WTC11 (cell line): ENCODE data around the gene PTPRN2. TPM values are rescaled to one million over a fixed set of nuclear protein-coding genes. Genes with fewer than 3 reads are reported as not detected.

Experiments used
- ATAC-seq: fragments of 200-7000 bp; cut with Tn5 transposase; 2 replicates; pipeline ENCODE4 v1.10.0; 2021; ENCODE audit warnings: mild to moderate bottlenecking, moderate library complexity
- CTCF ChIA-PET: fragments of 300-600 bp; sonication (Branson Sonifier 250); formaldehyde crosslinking; loops from one replicate; lab custom pipeline; 2021; ENCODE audit warnings: antibody characterized with exemption; lab: Charles Lee
- POLR2A ChIA-PET: fragments of 350-600 bp; sonication (Branson Sonifier 250); formaldehyde crosslinking; loops from one replicate; lab custom pipeline; 2021; ENCODE audit warnings: antibody characterized with exemption; lab: Charles Lee
- DNase-seq: peaks from one replicate; pipeline ENCODE4 v3.0.0; 2021; ENCODE audit warnings: low spot score
- H3K27ac Mint-ChIP-seq: 2 replicates; pipeline ENCODE4 v1.8.0; 2021; ENCODE audit warnings: mixed read lengths
- H3K27me3 Mint-ChIP-seq: 2 replicates; pipeline ENCODE4 v1.8.0; 2021; ENCODE audit warnings: low read depth, mild to moderate bottlenecking, moderate library complexity, mixed read lengths
- H3K36me3 Mint-ChIP-seq: 2 replicates; pipeline ENCODE4 v1.8.0; 2021; ENCODE audit warnings: mixed read lengths
- H3K4me1 Mint-ChIP-seq: 2 replicates; pipeline ENCODE4 v1.8.0; 2022; ENCODE audit warnings: mixed read lengths
- H3K4me3 Mint-ChIP-seq: 2 replicates; pipeline ENCODE4 v1.8.0; 2021; ENCODE audit warnings: mild to moderate bottlenecking, moderate library complexity, mixed read lengths
- H3K9me3 Mint-ChIP-seq: 2 replicates; pipeline ENCODE4 v1.8.0; 2021; ENCODE audit warnings: mixed read lengths
- ATF1 ChIP-seq: sonication (generic); formaldehyde crosslinking; IDR thresholded peaks from 2 replicates; pipeline ENCODE4 v1.8.1; 2023; ENCODE audit warnings: mild to moderate bottlenecking, moderate library complexity, missing genetic modification reagents
- CDX4 ChIP-seq: fragments of 250-450 bp; sonication (Bioruptor Pico); IDR thresholded peaks from 2 replicates; pipeline ENCODE4 v1.9.0; 2021; ENCODE audit warnings: moderate library complexity, mild to moderate bottlenecking, inconsistent platforms, borderline replicate concordance
- EMX1 ChIP-seq: fragments of 250-450 bp; sonication (Bioruptor Pico); IDR thresholded peaks from 2 replicates; pipeline ENCODE4 v1.8.0; 2021; ENCODE audit warnings: mild to moderate bottlenecking
- IRF1 ChIP-seq: sonication (generic); formaldehyde crosslinking; IDR thresholded peaks from 2 replicates; pipeline ENCODE4 v1.8.0; 2023; ENCODE audit warnings: missing genetic modification reagents
- IRF2 ChIP-seq: sonication (generic); formaldehyde crosslinking; IDR thresholded peaks from 2 replicates; pipeline ENCODE4 v1.8.0; 2022; ENCODE audit warnings: low read depth, missing genetic modification reagents, borderline replicate concordance
- JAZF1 ChIP-seq: fragments of 250-450 bp; sonication (Bioruptor Pico); IDR thresholded peaks from 2 replicates; pipeline ENCODE4 v1.9.0; 2021; ENCODE audit warnings: moderate library complexity, mild to moderate bottlenecking, inconsistent platforms
- MXD4 ChIP-seq: fragments of 250-450 bp; sonication (Bioruptor Pico); IDR thresholded peaks from 2 replicates; pipeline ENCODE4 v1.8.0; 2021; ENCODE audit warnings: mild to moderate bottlenecking, moderate library complexity, borderline replicate concordance
- NFATC4 ChIP-seq: fragments of 250-450 bp; sonication (Bioruptor Pico); IDR thresholded peaks from 2 replicates; pipeline ENCODE4 v1.9.0; 2021; ENCODE audit warnings: mild to moderate bottlenecking
- NFYB ChIP-seq: sonication (generic); formaldehyde crosslinking; conservative IDR thresholded peaks from 2 replicates; pipeline ENCODE4 v1.8.0; 2022; ENCODE audit warnings: low read depth, missing genetic modification reagents
- NR2C2 ChIP-seq: sonication (generic); formaldehyde crosslinking; IDR thresholded peaks from 2 replicates; pipeline ENCODE4 v1.8.0; 2022; ENCODE audit warnings: mild to moderate bottlenecking, missing genetic modification reagents
- RELA ChIP-seq: sonication (generic); formaldehyde crosslinking; IDR thresholded peaks from 2 replicates; pipeline ENCODE4 v1.8.1; 2022; ENCODE audit warnings: missing genetic modification reagents, mild to moderate bottlenecking, borderline replicate concordance
- SMAD4 ChIP-seq: sonication (generic); formaldehyde crosslinking; IDR thresholded peaks from 2 replicates; pipeline ENCODE4 v1.8.0; 2022; ENCODE audit warnings: mild to moderate bottlenecking, missing genetic modification reagents
- SP1 ChIP-seq: sonication (generic); formaldehyde crosslinking; conservative IDR thresholded peaks from 2 replicates; pipeline ENCODE4 v1.8.1; 2022; ENCODE audit warnings: missing genetic modification reagents
- STAT6 ChIP-seq: sonication (generic); formaldehyde crosslinking; conservative IDR thresholded peaks from 2 replicates; pipeline ENCODE4 v1.8.1; 2023; ENCODE audit warnings: mild to moderate bottlenecking, low read depth, missing genetic modification reagents, moderate library complexity
- TEAD1 ChIP-seq: sonication (generic); formaldehyde crosslinking; IDR thresholded peaks from 2 replicates; pipeline ENCODE4 v1.8.0; 2022; ENCODE audit warnings: mild to moderate bottlenecking, missing genetic modification reagents
- USF2 ChIP-seq: sonication (generic); formaldehyde crosslinking; IDR thresholded peaks from 2 replicates; pipeline ENCODE4 v1.8.1; 2023; ENCODE audit warnings: mild to moderate bottlenecking, missing genetic modification reagents, moderate library complexity
- ZNF121 ChIP-seq: sonication (generic); formaldehyde crosslinking; IDR thresholded peaks from 2 replicates; pipeline ENCODE4 v1.8.0; 2023; ENCODE audit warnings: missing genetic modification reagents
- ZNF263 ChIP-seq: sonication (generic); formaldehyde crosslinking; IDR thresholded peaks from 2 replicates; pipeline ENCODE4 v1.8.1; 2022; ENCODE audit warnings: low read depth, mild to moderate bottlenecking, moderate library complexity, missing genetic modification reagents
- ZNF281 ChIP-seq: sonication (generic); formaldehyde crosslinking; IDR thresholded peaks from 2 replicates; pipeline ENCODE4 v1.8.0; 2023; ENCODE audit warnings: mild to moderate bottlenecking, missing genetic modification reagents
- ZNF396 ChIP-seq: fragments of 250-450 bp; sonication (Bioruptor Pico); IDR thresholded peaks from 2 replicates; pipeline ENCODE4 v1.8.0; 2021; ENCODE audit warnings: mild to moderate bottlenecking, moderate library complexity, borderline replicate concordance
- ZNF512 ChIP-seq: sonication (generic); formaldehyde crosslinking; IDR thresholded peaks from 2 replicates; pipeline ENCODE4 v1.8.1; 2022; ENCODE audit warnings: missing genetic modification reagents, borderline replicate concordance
- ZNF671 ChIP-seq: fragments of 250-450 bp; sonication (Bioruptor Pico); IDR thresholded peaks from 2 replicates; pipeline ENCODE4 v1.8.0; 2021; ENCODE audit warnings: mild to moderate bottlenecking
- total RNA-seq: library from RNA; stranded (reverse); gene quantifications from 3 replicates; pipeline ENCODE4 v1.2.3, GENCODE V29; 2021

Gene PTPRN2
- total RNA-seq, 1 experiment from 2014 or later = 4.7 TPM

- CTCF ChIA-PET = no interaction called here
- POLR2A ChIA-PET = no interaction called here
- Mint-ChIP-seq H3K36me3 (peaks cover 34% of the 10 kb centered on the region), H3K9me3 (peaks cover 35% of the 10 kb centered on the region), H3K27ac (no peak overlapping the region), H3K4me3 (no peak overlapping the region), H3K27me3 (peaks cover 2% of the 10 kb centered on the region), H3K4me1 (no peaks in the 10 kb centered on the region)
- DNase-seq (no peak), ATAC-seq (no peak)
- no peak for TF ChIP-seq NR2C2 (CRISPR knock-in tag)
- no peak for TF ChIP-seq USF2 (CRISPR knock-in tag)
- TF ChIP-seq ZNF512 (CRISPR knock-in tag) = no peak
- no peak for TF ChIP-seq ZNF396 (CRISPR knock-in tag)
- no peak for TF ChIP-seq ZNF281
- no peak for TF ChIP-seq JAZF1 (CRISPR knock-in tag)
- TF ChIP-seq IRF1 (CRISPR knock-in tag) = no peak
- no peak for TF ChIP-seq STAT6 (CRISPR knock-in tag)
- TF ChIP-seq TEAD1 = no peak
Measured at GRCh38 chr7:158102897-158103296, 484.7 kb downstream of the PTPRN2 start.

GRCh38 chr7:158101821-158102450, 485.7 kb downstream of the PTPRN2 start:
- peaks cover 2% of the 10 kb centered on the region for H3K27me3 Mint-ChIP-seq
- ATAC-seq = no peak
- no peak overlapping the region for H3K4me3 Mint-ChIP-seq
- DNase-seq = no peak
- no peak overlapping the region for H3K27ac Mint-ChIP-seq
- no peak for TF ChIP-seq ZNF263 (CRISPR knock-in tag)
- TF ChIP-seq TEAD1 = no peak
- no peak for TF ChIP-seq RELA (CRISPR knock-in tag)
- TF ChIP-seq ATF1 (CRISPR knock-in tag) = no peak
- TF ChIP-seq SP1 (CRISPR knock-in tag) = no peak
- TF ChIP-seq IRF2 (CRISPR knock-in tag) = no peak
- no peak for TF ChIP-seq NFYB (CRISPR knock-in tag)
- TF ChIP-seq ZNF671 (CRISPR knock-in tag) = no peak
- TF ChIP-seq MXD4 (CRISPR knock-in tag) = no peak
- TF ChIP-seq CDX4 (CRISPR knock-in tag) = no peak
- no peak for TF ChIP-seq ZNF121 (CRISPR knock-in tag)
- no peak for TF ChIP-seq EMX1
- no peak for TF ChIP-seq NFATC4 (CRISPR knock-in tag)
- no peak for TF ChIP-seq SMAD4 (CRISPR knock-in tag)
- TF ChIP-seq ZNF512 (CRISPR knock-in tag) = no peak
- no peaks in the 10 kb centered on the region for H3K4me1 Mint-ChIP-seq
- POLR2A ChIA-PET = no interaction called here
- CTCF ChIA-PET = no interaction called here
- peaks cover 28% of the 10 kb centered on the region for H3K36me3 Mint-ChIP-seq
- H3K9me3 Mint-ChIP-seq = peaks cover 30% of the 10 kb centered on the region
